ENCODE measurements around the gene RANBP9. TPM values are rescaled to one million over a fixed set of nuclear protein-coding genes. Genes with fewer than 3 reads are reported as not detected.
A peak's percentile ranks its signal among the peaks of the same experiment; 100 is the strongest.

Gene RANBP9
- total and polyA plus RNA-seq, 2 of the 13 experiments (the other 11 are each of a cell fraction or from before 2014, with no cell fraction given): 26.6 to 30.6 TPM

- TF ChIP-seq ZFP82 (CRISPR knock-in tag; IDR thresholded peaks at IDR 0.05; ENCODE audit: borderline replicate concordance) (peak; percentile 74; the same call in 1 of the 2 replicates), ZNF598 (CRISPR knock-in tag; IDR thresholded peaks at IDR 0.05; ENCODE audit: borderline replicate concordance) (no peak; the same call in 1 of the 2 replicates), GABPB1 (CRISPR knock-in tag; IDR thresholded peaks at IDR 0.05) (peak; percentile 80), ATF7 (IDR thresholded peaks at IDR 0.05) (no peak), ATF7 (CRISPR knock-in tag; IDR thresholded peaks at IDR 0.05) (peak; percentile 29; the same call in 1 of the 2 replicates), POGZ (CRISPR knock-in tag; IDR thresholded peaks at IDR 0.05) (peak; percentile 84), ZFX (CRISPR knock-in tag; IDR thresholded peaks at IDR 0.05; ENCODE audit: low read depth) (peak; percentile 96), THYN1 (CRISPR knock-in tag; IDR thresholded peaks at IDR 0.05; ENCODE audit: borderline replicate concordance, low read depth) (peak; percentile 92; the same call in 1 of the 2 replicates), ZNF788 (CRISPR knock-in tag; IDR thresholded peaks at IDR 0.05; ENCODE audit: borderline replicate concordance) (peak; percentile 91; the same call in 1 of the 2 replicates), FOXA3 (CRISPR knock-in tag; IDR thresholded peaks at IDR 0.05) (peak; percentile 77), ZFP41 (CRISPR knock-in tag; IDR thresholded peaks at IDR 0.05; ENCODE audit: borderline replicate concordance) (peak; percentile 78; the same call in 1 of the 2 replicates), HDAC6 (IDR thresholded peaks at IDR 0.05; ENCODE audit: low read depth, low read length) (0 out of 2 replicates have a peak, but pooled peaks have one; percentile 58), E2F1 (CRISPR knock-in tag; IDR thresholded peaks at IDR 0.05) (peak; percentile 45), NKX3-1 (CRISPR knock-in tag; IDR thresholded peaks at IDR 0.05) (peak; percentile 72; the same call in 1 of the 2 replicates), ZNF605 (CRISPR knock-in tag; IDR thresholded peaks at IDR 0.05) (peak; percentile 98), ZBTB3 (CRISPR knock-in tag; IDR thresholded peaks at IDR 0.05; ENCODE audit: borderline replicate concordance, low read depth) (no peak; the same call in 1 of the 2 replicates), PAX8 (CRISPR knock-in tag; IDR thresholded peaks at IDR 0.05; ENCODE audit: borderline replicate concordance) (0 out of 2 replicates have a peak, but pooled peaks have one; percentile 14), GTF2F1 (IDR thresholded peaks at IDR 0.05; ENCODE audit: low read length) (0 out of 2 replicates have a peak, but pooled peaks have one; percentile 17), AHDC1 (CRISPR knock-in tag; IDR thresholded peaks at IDR 0.05; ENCODE audit: borderline replicate concordance) (no peak), TEF (CRISPR knock-in tag; IDR thresholded peaks at IDR 0.05) (0 out of 2 replicates have a peak, but pooled peaks have one; percentile 47), BHLHE40 (IDR thresholded peaks at IDR 0.05; ENCODE audit: low read length) (peak; percentile 18), IRX3 (CRISPR knock-in tag; IDR thresholded peaks at IDR 0.05; ENCODE audit: borderline replicate concordance, low read depth) (peak; percentile 68; the same call in 1 of the 2 replicates)
These were observed 136.9 kb downstream of the RANBP9 start, which contains the start of gene SIRT5 (continued) for GRCh38 chr6:13574571-13575376.
